Measurements from ENCODE around the gene CUX1.

CUX1 gene

GRCh38 chr7:101896316-101896715, 78.9 kb downstream of the CUX1 start:
- no peak for DNase-seq (ENCODE audit: low read depth in 3 of 3)

- no peak for DNase-seq (ENCODE audit: low read depth in 3 of 3)
These were observed 79.5 kb downstream of the CUX1 start for GRCh38 chr7:101896941-101897340.

DNA sequence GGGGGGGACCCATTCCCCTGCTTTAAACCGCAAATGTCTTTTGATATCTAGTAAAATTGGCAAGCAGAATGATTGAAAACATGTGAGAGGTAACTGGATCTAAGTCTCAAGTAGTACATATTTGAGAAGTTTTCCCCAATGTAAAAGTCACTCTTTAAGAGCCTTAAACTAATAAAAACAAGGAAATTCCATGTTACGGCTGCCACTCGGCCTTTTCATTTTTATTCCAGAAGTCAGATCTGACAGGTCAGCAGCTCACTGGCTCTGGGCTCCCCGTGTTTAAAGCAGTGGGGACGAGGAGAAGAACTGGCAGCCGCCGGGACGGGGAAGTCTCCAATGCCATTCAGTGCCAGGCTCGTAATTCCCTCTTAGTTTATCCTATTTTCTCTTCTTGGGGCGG, 80.7 kb downstream of the CUX1 start:
- no peak for DNase-seq (ENCODE audit: low read depth in 3 of 3)

DNA sequence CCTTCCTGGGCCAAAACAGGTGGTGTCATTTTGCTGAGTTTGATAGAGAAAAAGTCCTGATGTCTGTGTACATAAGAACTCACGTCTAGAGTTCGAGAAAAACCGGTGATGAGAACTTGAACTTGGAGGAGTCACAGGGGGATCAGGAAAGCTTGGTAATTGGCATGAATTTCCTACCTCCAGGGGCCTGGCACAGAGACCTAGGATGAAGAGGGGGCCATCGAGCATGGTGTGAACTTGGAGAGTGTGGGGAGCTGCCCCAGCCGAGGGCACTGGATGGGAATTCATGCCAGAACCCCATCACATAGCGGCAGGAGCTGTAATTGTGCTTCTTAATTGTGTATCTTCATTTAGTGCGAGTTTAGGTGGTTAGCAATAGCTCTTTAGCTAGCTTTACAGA, 82.2 kb downstream of the CUX1 start:
- DNase-seq (ENCODE audit: low read depth in 3 of 3) = no peak

DNA sequence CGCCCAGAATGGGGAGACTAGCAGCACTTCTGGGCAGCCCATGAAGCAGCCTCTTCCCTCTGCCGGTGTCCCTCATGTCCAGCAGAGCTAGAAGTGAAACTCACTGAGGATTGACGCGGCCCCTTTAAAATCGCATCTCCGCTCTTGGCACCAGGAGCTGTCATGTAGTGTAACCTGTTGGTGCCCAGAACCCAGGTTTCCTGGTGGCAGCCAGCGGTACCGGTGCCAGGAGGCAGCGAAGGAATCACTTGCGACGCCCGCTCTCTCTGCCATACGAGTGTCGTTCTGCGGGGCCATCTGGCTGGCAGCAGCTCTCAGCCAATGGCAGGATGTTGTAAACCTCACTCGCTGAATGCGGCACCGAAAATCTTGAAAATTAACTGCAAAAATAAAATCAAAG, 82.7 kb downstream of the CUX1 start:
- DNase-seq (ENCODE audit: low read depth in 3 of 3) = no peak

DNA sequence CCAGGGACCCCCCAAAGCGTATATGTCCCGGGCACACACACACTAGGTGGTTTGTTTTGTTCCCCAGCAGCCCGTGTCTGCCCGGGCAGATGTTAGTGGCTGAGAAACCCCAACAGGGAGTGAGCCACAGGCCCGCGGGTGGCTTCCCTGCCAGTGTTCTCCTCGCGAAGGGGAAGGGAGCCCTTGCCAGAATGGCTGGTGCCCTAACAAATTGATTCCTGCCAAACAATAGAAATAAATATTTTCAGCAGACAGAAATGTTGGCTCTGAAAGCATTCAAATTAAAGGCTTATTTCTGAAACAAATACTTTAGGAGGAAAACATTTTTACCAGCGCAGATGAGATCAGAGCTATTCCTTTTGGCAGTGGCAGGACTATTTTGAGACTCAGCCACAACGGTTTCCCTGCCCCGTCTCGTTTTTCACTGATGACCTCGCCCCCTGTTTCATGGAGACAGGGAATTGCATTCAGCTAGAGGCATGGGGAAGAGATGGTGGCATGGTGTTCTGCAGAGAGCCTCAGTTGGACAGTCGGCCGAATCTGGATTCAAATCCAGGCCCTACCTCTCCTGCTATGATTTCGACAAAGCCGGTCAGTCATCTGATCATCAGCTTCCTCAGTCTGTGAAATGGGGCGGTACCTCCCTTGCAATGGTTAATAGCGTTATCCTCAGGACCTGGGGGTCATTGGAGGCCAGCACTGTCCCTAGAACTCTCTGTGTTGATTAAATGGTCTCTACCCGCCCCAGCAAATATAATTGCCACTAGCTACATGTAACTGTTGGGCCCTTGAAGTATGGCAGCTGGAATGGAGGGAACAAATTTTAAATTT, 84.5 kb downstream of the CUX1 start:
- no peak for DNase-seq (ENCODE audit: low read depth in 3 of 3)

- DNase-seq (ENCODE audit: low read depth in 3 of 3) = no peak
These were observed 85.5 kb downstream of the CUX1 start for GRCh38 chr7:101902680-101903514.

DNA sequence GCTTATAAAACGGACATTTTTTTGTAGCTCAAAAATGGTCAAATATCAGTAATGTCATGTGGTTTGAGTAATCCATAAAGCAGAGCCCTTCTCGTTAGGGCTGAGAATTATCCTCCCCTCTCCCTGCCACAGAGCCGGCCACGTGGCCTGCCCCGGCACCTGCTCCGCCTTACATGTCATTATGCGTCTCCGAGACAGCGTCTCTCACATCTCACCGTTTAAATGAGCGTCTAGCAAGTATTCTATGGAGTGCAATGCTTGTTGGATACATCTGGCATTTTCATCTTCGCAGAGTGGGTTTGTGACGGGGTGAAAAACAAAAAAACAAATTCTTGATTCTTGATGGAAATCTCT, 86.1 kb downstream of the CUX1 start:
- DNase-seq (ENCODE audit: low read depth in 3 of 3) = no peak

- no peak for DNase-seq (ENCODE audit: low read depth in 3 of 3)
These were observed 86.6 kb downstream of the CUX1 start for GRCh38 chr7:101904019-101904418.

GRCh38 chr7:101905203-101905865, 87.9 kb downstream of the CUX1 start:
- DNase-seq (ENCODE audit: low read depth in 3 of 3) = no peak

DNA sequence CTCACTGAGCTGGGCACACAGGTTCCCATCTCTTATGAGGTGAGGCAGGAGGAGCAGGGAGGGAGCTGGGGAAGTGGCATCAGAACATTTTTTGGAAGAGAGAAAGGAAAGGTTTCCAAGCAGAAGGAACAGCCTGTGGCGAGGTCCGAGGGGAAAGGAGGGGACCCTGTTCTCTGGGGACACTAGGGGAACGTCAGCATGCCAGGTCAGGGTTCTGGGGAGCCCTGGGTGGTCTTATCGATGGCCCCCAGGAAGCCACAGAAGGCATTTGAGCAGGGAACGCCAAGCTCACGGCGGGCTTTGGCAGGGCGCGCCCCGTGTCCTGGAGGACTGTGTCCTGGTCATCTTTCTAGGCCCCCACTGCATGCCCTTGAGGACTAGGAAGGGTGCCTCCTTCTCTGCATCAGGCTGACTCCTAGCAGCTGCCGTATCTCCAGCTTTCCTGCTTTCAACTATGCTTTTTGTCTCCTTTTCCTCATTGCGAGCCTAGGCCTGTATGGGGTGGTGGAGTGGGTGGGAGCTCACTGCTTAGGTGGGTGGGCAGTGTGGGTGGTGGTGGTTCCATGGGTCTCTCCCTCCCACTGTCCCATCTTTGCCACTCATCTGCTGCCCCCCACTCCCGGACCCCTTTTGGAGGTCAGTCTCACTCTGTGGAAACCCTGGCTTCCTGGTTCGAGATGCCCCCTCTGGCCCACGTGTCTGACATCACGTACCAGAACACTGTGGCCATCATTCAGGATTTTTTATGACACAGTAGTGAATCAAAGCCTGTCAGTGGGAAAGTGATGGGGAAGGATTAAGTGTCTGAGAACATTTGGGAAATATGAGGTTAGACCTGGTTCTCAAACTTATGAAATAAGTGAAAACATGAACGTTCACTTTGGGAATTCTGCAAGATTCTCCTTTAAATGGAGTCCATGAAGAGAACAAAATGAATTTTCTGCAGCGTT, 89.1 kb downstream of the CUX1 start:
- no peak for DNase-seq (ENCODE audit: low read depth in 3 of 3)

- no peak for DNase-seq (ENCODE audit: low read depth in 3 of 3)
These were observed 93.8 kb downstream of the CUX1 start for GRCh38 chr7:101910991-101911799.

GRCh38 chr7:101911800-101912715, 94.6 kb downstream of the CUX1 start:
- DNase-seq (ENCODE audit: low read depth in 3 of 3) = no peak

GRCh38 chr7:101912716-101913110, 95.3 kb downstream of the CUX1 start:
- DNase-seq (ENCODE audit: low read depth in 3 of 3) = no peak

- DNase-seq (ENCODE audit: low read depth in 3 of 3) = no peak
These were observed 95.9 kb downstream of the CUX1 start for GRCh38 chr7:101913247-101913721.

DNA sequence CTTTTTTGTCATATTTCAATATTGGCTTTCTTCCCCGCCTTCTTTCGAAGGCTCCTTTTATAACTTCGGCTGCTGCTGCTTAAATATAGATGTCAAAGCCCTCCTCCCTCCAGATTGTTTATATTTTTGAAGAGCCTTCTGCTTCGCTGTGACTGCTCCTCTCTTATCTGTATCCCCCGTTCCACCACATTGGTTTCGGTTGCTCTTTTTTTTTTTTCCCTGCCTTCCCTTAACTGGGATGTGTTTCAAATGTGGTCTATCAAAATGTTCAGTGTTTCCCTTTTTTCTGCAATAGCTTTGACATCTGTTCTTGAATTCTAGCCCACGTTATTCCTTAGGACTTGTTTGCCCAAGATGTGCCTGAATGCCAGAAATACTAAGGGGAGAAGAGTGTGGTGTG, 96.4 kb downstream of the CUX1 start:
- no peak for DNase-seq (ENCODE audit: low read depth in 3 of 3)

- no peak for DNase-seq (ENCODE audit: low read depth in 3 of 3)
These were observed 97.6 kb downstream of the CUX1 start for GRCh38 chr7:101915000-101915399.

DNA sequence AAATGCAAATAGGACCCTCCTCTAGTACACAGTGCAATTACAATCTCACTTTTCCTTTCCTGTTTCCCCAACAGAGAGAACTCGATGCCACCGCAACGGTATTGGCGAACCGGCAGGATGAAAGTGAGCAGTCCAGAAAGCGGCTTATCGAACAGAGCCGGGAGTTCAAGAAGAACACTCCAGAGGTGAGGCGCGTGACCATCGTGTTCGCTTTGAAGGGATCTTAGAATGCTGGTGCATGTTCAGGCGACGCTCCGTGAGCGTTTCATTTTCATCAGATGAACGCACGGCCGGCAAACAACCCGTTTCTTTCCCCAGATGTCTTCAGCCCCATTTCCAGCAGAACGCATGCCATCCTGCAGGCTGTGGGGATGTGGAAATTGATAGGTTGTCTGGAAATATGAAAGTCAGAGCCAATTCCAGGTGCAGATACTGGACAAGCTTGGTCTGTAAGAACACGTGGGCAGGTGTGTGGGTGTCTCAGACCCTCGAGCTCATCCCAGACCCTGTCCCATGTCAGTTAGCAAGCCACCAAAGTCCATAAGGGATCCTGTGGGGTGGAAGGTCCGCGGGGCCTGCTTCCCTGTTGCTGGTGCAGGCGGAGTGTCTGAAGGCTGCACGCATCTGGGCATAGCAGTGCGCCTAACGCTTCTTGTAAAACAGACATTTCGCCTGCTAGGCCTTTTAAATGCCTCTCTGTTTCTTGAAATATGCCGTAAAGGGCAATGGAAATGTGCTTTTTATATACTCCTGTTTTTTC, 98.8 kb downstream of the CUX1 start:
- DNase-seq (ENCODE audit: low read depth in 3 of 3) = no peak

DNA sequence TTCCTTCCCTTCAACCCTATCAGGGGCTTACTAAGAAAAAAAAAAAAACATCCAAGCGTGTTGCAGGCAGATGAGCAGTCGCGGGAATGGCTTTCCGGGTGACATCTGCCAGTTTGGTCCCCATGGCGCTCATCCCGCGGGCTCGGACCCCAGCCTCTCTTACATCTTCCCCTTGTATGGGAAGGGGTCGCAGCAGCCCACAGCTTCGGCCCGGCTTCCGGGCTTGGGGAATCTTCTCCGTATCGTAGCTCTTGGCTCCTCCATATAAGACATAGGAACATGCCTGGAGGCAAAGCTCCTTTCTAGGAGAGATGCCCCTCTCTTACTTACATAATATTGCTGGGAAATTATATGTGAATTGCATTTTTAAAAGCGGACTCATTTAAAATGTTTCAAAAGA, 99.5 kb downstream of the CUX1 start:
- DNase-seq (ENCODE audit: low read depth in 3 of 3) = no peak
